VCaP (cell line): Measurements from ENCODE around the gene ARHGEF17.

ENCODE experiments used
- H3K27ac ChIP-seq: fragments of 450-650 bp; 2 replicates; pipeline ENCODE4 v1.5.1; 2017
- CTCF ChIP-seq: fragments of 450-650 bp; conservative IDR thresholded peaks from 2 replicates; pipeline ENCODE4 v1.5.1; 2017; ENCODE audit warnings: mild to moderate bottlenecking, moderate library complexity

Gene ARHGEF17

GRCh38 chr11:73379189-73379880 lies 71.3 kb downstream of the ARHGEF17 start:
- no peak for TF ChIP-seq CTCF
- H3K27ac ChIP-seq: peak overlapping the region; percentile 34

GRCh38 chr11:73380331-73380730 lies 72.3 kb downstream of the ARHGEF17 start:
- peak overlapping the region; percentile 34 for H3K27ac ChIP-seq
- no peak for TF ChIP-seq CTCF

GRCh38 chr11:73380897-73381410 lies 72.9 kb downstream of the ARHGEF17 start:
- H3K27ac ChIP-seq: no peak overlapping the region
- no peak for TF ChIP-seq CTCF

GRCh38 chr11:73381589-73381988 lies 73.5 kb downstream of the ARHGEF17 start:
- TF ChIP-seq CTCF: no peak
- H3K27ac ChIP-seq: no peak overlapping the region

GRCh38 chr11:73382183-73382582 lies 74.1 kb downstream of the ARHGEF17 start:
- no peak overlapping the region for H3K27ac ChIP-seq
- no peak for TF ChIP-seq CTCF

- H3K27ac ChIP-seq: no peak overlapping the region
- TF ChIP-seq CTCF: no peak
Observed at GRCh38 chr11:73382747-73383146, 74.7 kb downstream of the ARHGEF17 start.

GRCh38 chr11:73383249-73384124 lies 75.4 kb downstream of the ARHGEF17 start:
- H3K27ac ChIP-seq: no peak overlapping the region
- no peak for TF ChIP-seq CTCF
